GM12875 (cell line): ENCODE results near the gene HDAC4.

Experiments
- H3K4me3 ChIP-seq: one replicate; pipeline ENCODE4 v1.5.1; 2011; ENCODE audit warnings: low read depth, low read length, control low read depth
- TF ChIP-seq, protein P1 (sequence below): IDR thresholded peaks from 2 replicates; pipeline ENCODE4 v1.5.1; 2011; ENCODE audit warnings: low read depth, mild to moderate bottlenecking, control low read depth, inconsistent platforms, low read length, moderate library complexity, borderline replicate concordance; ENCODE audit not compliant: insufficient read depth

The HDAC4 gene

DNA sequence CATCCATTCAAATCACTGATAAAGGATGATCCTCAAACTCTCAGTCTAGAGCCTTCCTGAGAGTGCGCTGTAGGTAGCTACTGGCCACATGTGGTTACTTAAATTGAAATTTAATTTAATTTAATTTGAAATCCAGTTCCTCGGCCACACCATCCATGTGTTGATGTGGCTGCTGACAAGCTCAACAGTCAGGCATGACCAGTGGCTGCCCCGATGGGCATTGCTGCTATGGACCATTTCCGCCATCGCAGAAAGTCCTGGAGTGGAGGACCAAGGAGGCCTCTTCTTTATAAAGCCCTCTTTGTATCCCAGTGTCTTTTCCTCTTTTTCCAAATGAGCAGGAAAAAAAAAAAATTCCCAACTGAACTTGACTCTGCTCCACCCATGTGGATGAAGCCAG lies 100.6 kb downstream of the HDAC4 start:
- H3K4me3 ChIP-seq, result no peak overlapping the region
- TF ChIP-seq, protein P1, sequence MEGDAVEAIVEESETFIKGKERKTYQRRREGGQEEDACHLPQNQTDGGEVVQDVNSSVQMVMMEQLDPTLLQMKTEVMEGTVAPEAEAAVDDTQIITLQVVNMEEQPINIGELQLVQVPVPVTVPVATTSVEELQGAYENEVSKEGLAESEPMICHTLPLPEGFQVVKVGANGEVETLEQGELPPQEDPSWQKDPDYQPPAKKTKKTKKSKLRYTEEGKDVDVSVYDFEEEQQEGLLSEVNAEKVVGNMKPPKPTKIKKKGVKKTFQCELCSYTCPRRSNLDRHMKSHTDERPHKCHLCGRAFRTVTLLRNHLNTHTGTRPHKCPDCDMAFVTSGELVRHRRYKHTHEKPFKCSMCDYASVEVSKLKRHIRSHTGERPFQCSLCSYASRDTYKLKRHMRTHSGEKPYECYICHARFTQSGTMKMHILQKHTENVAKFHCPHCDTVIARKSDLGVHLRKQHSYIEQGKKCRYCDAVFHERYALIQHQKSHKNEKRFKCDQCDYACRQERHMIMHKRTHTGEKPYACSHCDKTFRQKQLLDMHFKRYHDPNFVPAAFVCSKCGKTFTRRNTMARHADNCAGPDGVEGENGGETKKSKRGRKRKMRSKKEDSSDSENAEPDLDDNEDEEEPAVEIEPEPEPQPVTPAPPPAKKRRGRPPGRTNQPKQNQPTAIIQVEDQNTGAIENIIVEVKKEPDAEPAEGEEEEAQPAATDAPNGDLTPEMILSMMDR, result no peak

DNA sequence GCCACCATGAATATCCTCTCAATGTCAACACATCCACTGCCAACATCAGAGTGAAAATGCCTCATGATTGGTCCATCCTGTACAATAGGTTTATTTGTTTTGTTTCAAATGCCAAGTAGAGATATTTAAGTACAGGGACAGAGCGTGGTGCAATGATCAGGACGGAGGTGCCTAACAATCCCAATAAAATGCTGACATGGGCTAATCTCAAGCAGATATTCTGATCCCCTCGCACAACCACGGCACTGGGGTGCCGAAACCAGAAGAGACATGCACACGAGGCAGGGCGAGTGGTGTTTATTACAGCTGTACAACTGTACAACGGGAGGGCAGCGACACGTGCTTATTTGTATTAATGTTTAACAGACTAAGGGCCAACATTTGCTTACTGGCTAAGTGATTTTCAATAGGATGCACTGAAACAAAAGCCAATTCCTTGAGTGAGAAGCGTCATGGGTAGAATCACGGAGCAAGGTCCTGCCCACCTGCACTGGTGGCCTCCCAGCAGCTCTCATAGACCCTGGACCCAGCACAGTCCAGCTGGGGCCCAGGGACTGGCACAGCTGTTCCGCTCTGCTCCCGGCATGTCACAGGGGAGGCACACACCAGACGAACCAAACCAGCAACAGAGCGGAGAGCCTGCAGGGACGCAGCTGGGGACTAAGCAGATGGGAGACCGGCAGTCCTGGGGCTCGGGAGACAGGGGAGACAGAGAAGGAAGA lies 101.4 kb downstream of the HDAC4 start:
- TF ChIP-seq, protein P1, result no peak
- no peak overlapping the region for H3K4me3 ChIP-seq

DNA sequence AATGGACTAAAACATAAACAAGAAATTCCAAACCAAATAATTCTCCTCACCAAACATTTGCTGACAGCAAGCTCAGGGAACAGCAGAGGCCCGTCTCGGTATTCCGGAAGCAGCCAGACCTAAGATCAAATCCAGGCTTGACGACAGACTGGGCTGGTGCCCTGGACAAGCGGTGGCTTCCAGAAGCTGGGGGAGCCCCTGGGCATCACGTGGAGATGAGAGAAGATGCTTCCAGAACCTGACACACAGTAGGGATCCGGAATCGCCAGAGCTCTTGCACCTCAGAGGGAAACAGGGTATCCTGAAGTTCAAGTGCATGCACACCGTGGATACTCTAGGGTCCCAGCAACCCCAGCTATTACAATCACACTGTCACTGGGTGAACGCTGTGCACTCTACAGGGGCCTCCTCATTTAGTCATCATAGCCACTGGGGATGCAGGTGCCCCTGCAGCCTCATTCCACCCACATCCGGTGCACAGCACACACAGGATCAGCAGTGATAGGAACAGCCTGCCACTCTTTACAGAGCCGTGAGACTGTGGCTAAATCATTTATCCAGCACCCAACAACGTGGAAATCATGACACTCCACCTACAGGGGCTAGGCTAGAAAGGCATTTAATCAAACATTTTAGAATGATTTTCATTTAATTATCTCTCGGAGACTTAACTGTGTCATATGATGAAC lies 102.6 kb downstream of the HDAC4 start:
- no peak overlapping the region for H3K4me3 ChIP-seq
- TF ChIP-seq, protein P1, result no peak

DNA sequence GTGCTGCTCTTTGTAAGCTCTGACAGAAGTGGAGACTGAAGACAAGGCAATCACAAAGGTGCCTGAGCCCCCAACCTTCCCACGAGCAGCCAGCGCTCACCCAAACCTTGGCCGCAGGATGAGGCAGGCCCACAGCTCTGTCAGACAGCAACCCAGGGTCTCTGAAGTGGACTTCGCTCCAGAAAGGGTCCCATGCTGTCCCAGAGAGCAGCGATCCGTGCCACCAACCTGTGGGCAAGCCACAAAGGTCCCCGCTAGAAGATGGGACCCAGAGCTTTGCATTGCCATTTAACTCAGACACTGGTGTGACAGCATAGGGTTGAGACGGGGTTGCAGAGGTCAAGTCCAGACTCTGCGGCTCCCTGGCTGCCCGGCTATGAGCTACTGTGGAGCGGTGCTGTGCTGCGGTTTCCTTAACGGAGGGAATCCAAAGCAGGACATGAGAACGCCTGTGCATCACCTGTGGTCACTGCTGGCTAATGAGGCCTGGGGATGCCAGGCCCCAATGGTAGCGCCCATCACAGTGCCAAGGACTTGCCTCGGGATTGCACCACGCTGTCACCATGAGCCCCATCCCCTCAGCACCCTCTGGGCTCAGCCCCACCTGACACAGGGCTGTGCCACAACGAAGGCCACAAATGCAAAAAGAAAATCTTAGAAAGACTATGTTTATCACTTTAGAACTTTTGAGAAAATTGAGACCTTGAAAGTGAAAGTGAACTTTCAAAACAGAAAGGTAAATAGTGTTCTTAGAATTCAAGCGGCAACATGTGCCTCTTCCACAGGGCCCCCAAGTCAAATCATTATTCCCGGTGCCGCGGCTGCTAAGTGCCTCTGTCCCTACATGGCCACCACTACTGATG lies 103.4 kb downstream of the HDAC4 start:
- no peak overlapping the region for H3K4me3 ChIP-seq
- TF ChIP-seq, protein P1, result no peak

DNA sequence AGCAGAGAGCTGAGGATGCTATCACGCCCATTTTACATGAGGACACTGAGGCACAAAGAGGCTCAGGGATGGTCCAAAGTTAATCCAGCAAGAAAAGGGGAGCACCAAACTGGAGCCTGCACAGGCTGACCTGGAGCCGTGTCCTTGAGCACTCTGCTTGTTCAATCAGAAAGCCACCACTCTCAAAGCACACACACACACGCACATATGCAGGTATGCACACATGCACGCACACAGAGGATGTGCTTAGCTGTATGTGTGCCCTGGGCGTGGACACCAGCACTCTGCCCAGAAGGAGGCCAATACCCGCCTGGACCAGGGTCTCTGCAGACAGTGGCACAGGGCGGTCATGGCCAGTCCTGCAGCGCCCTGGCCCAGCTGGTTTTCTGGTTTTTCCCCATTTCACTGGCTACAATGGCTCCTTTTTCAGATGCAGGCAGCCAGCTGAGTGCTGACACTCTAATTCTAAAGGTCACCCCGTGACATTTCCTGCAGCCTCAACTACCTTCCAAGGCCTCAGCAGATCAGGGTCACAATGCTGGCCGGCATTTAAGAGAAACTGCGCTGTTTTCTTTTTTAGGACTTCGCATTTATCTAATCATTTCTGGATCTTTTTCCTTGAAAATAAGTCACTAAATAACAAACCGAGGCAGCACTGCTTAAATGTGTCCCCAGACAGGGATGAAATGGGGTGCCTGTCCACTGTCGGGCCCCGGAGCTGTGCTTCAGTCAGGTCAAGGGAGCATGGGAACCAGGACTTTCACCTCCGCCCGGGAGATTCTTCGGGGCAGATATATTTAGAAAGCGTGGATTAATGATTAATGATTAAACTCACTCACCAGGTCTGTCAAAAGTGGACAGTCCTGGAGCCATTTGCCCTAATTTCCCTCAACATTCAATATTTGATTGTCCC lies 104.5 kb downstream of the HDAC4 start:
- TF ChIP-seq, protein P1, result no peak
- no peak overlapping the region for H3K4me3 ChIP-seq

DNA sequence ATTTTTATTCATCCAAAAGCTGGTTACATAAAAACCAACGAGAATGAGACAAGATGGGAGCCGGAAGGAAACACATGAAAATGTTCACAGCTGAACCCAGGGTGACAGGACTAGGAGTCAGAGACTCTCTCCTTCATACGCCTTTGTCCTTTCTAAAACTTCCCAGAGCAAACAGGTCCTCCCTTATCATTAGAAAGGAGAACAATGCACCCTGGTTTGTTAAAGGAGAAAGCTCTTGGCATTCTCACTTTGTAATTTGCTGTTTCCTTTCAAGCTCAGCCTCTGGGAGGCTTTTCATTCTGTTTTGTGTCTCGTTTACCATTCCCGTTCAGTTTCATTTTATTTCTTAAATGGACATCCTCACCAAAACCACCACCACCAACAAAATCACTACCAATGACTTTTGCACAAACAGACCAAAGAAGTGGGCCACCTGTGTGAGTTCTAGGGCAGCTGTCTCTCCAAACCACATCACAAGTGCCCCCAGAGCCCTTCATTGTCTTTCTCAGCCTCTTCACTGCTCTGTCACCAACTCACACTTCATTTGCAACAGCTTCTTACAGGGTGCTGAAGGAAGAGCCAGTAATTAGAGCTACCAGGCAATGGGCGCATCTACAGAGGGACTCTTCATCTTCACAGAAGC lies 105.3 kb downstream of the HDAC4 start:
- no peak overlapping the region for H3K4me3 ChIP-seq
- TF ChIP-seq, protein P1, result no peak
